Left lung (tissue), 10 donors: ENCODE measurements around the gene AAMP. TPM values are rescaled to one million over a fixed set of nuclear protein-coding genes. Genes with fewer than 3 reads are reported as not detected.

Source experiments
- ATAC-seq: fragments of 200-7000 bp; cut with Tn5 transposase; one replicate; pipeline ENCODE4 v1.9.1; 2020; ENCODE audit warnings: moderate library complexity
- DNase-seq, 4 donors: peaks; one replicate each; pipeline ENCODE4 v3.0.0-alpha.2; 2013 to 2020
- H3K27ac ChIP-seq, 2 donors: fragments of 200-600 bp; sonication (generic) in 1 of 2; one replicate each; pipeline versions ENCODE4 v1.5.0 to v1.8.0; 2020 to 2021
- H3K27me3 ChIP-seq, 2 donors: fragments of 200-600 bp; sonication (generic) in 1 of 2; one replicate each; pipeline versions ENCODE4 v1.5.0 to v1.8.0; 2020 to 2021
- H3K36me3 ChIP-seq, 2 donors: fragments of 200-600 bp; sonication (generic) in 1 of 2; one replicate each; pipeline versions ENCODE4 v1.5.0 to v1.8.0; 2020 to 2021
- H3K4me1 ChIP-seq, 2 donors: fragments of 200-600 bp; one replicate each; pipeline ENCODE4 v1.8.0; 2021
- H3K4me3 ChIP-seq, 2 donors: fragments of 200-600 bp; sonication (generic) in 1 of 2; one replicate each; pipeline versions ENCODE4 v1.5.0 to v1.8.0; 2020 to 2021; ENCODE audit warnings: mild to moderate bottlenecking in 1 of 2
- H3K9me3 ChIP-seq, 2 donors: fragments of 200-600 bp; sonication (generic) in 1 of 2; one replicate each; pipeline versions ENCODE4 v1.5.0 to v1.8.0; 2020 to 2021
- CTCF ChIP-seq, 2 donors: fragments of 200-600 bp; sonication (generic) in 1 of 2; IDR thresholded peaks; one replicate each; pipeline versions ENCODE4 v1.5.0 to v1.8.0; 2021; ENCODE audit warnings: antibody characterized with exemption in 2 of 2
- intact Hi-C, 2 donors: fragments of 100-400 bp; cut with DNase I; formaldehyde crosslinking; loops; one replicate each; pipeline versions ENCODE4 v1.11.2 to v1.14.2; 2022
- polyA plus RNA-seq, 6 donors: library from polyadenylated mRNA; unstranded; fragments of 120-200 nt; gene quantifications; one replicate each; pipeline ENCODE4 v1.2.1, GENCODE V29; 2013; ENCODE audit not compliant: insufficient read length in 6 of 6
- total RNA-seq, 2 donors: library from RNA; stranded (reverse); fragmentation: NEBNext Ultra II Directional; extraction: Animal tissue kit (Norgen Biotek cat#: 25700); gene quantifications; one replicate each; pipeline ENCODE4 v1.2.1, GENCODE V29; 2021
- donor health status: DM: no; HTN: yes; CAD: no.
- donor health status: DM: no; HTN: no; CAD: no.

AAMP gene
- total and polyA plus RNA-seq, 8 donors, result 55.2 to 120 (median 113) TPM

GRCh38 chr2:218271865-218272530, 2.1 kb upstream of the AAMP start:
- ATAC-seq, result no peak
- DNase-seq, result no peak
- H3K4me3 ChIP-seq, result peak overlapping the region in 1 of 2 donors; percentile 84
- H3K9me3 ChIP-seq, result no peaks in the 10 kb centered on the region
- H3K27ac ChIP-seq, result peak overlapping the region; percentile 20 to 78
- H3K4me1 ChIP-seq, result peaks cover 34 to 70% of the 10 kb centered on the region in 2 donors
- TF ChIP-seq CTCF (IDR thresholded peaks at IDR 0.05), result no peak
- no peaks in the 10 kb centered on the region for H3K27me3 ChIP-seq
- intact Hi-C loops, result loop anchor here in 1 of 2 donors (10.0 kb wide), 1 partner anchor 123 kb away; the partner anchor contains the start of gene CTDSP1
- H3K36me3 ChIP-seq, result peaks cover 0 to 48% of the 10 kb centered on the region in 2 donors

GRCh38 chr2:218271487-218271797, 1.5 kb upstream of the AAMP start:
- no peak for ATAC-seq
- no peak for TF ChIP-seq CTCF (IDR thresholded peaks at IDR 0.05)
- Histone ChIP-seq H3K27ac (peak overlapping the region; percentile 20 to 78), H3K9me3 (no peaks in the 10 kb centered on the region), H3K27me3 (no peaks in the 10 kb centered on the region), H3K4me3 (peak overlapping the region in 1 of 2 donors; percentile 84), H3K36me3 (peaks cover 0 to 48% of the 10 kb centered on the region in 2 donors), H3K4me1 (peaks cover 34 to 64% of the 10 kb centered on the region in 2 donors)
- intact Hi-C loops, result loop anchor here in 1 of 2 donors (10.0 kb wide), 1 partner anchor 123 kb away; the partner anchor contains the start of gene CTDSP1
- DNase-seq, result no peak

- intact Hi-C loops, result loop anchor here in 1 of 2 donors (10.0 kb wide), 1 partner anchor 124 kb away; the partner anchor contains the start of gene CTDSP1
- Histone ChIP-seq H3K36me3 (peaks cover 0 to 48% of the 10 kb centered on the region in 2 donors), H3K4me3 (peak overlapping the region; percentile 77 to 84), H3K9me3 (no peaks in the 10 kb centered on the region), H3K27ac (peak overlapping the region; percentile 20 to 78), H3K4me1 (peaks cover 34 to 60% of the 10 kb centered on the region in 2 donors), H3K27me3 (no peaks in the 10 kb centered on the region)
- DNase-seq, result no peak
- no peak for TF ChIP-seq CTCF (IDR thresholded peaks at IDR 0.05)
- ATAC-seq, result no peak
Observed at GRCh38 chr2:218270721-218271486, 967 bp upstream of the AAMP start.

GRCh38 chr2:218267259-218267658, 2.7 kb downstream of the AAMP start:
- H3K36me3 ChIP-seq, result peaks cover 0 to 55% of the 10 kb centered on the region in 2 donors

More at GRCh38 chr2:218267259-218267658, 2.7 kb downstream of the AAMP start:
- Histone ChIP-seq H3K4me3 (no peak overlapping the region), H3K27me3 (no peaks in the 10 kb centered on the region), H3K4me1 (peaks cover 21 to 57% of the 10 kb centered on the region in 2 donors), H3K27ac (no peak overlapping the region), H3K9me3 (no peaks in the 10 kb centered on the region)
- intact Hi-C loops, result no loop called here
- no peak for ATAC-seq
- peak in 1 of 4 donors; percentile 25 for DNase-seq
- no peak for TF ChIP-seq CTCF (IDR thresholded peaks at IDR 0.05)
